ENCODE measurements around the gene GAL3ST2.
"Not testable (repeated sequence)": the region's sequence is repeated elsewhere in the genome, so short reads cannot be mapped to it uniquely, and the experiment has no call there.

GAL3ST2 gene

GRCh38 chr2:241768850-241769249, 7.8 kb upstream of the GAL3ST2 start:
- DNase-seq (ENCODE audit: low spot score): no peak

- no peak for DNase-seq (ENCODE audit: low spot score)
Observed at GRCh38 chr2:241769819-241770184, 6.8 kb upstream of the GAL3ST2 start.

- DNase-seq (ENCODE audit: low spot score): no peak
Observed at GRCh38 chr2:241770185-241770935, 6.3 kb upstream of the GAL3ST2 start.

- DNase-seq (ENCODE audit: low spot score): no peak
Observed at GRCh38 chr2:241770936-241771285, 5.7 kb upstream of the GAL3ST2 start.

GRCh38 chr2:241771286-241772062, 5.1 kb upstream of the GAL3ST2 start:
- DNase-seq (ENCODE audit: low spot score): no peak

GRCh38 chr2:241772063-241772499, 4.5 kb upstream of the GAL3ST2 start:
- DNase-seq (ENCODE audit: low spot score): no peak

GRCh38 chr2:241773511-241774418, 2.9 kb upstream of the GAL3ST2 start:
- DNase-seq (ENCODE audit: low spot score): no peak

GRCh38 chr2:241774419-241775222, 2.0 kb upstream of the GAL3ST2 start:
- no peak for DNase-seq (ENCODE audit: low spot score)

GRCh38 chr2:241775223-241776177, 1.1 kb upstream of the GAL3ST2 start:
- no peak for DNase-seq (ENCODE audit: low spot score)

GRCh38 chr2:241777170-241777685, 606 bp downstream of the GAL3ST2 start:
- DNase-seq (ENCODE audit: low spot score): no peak

GRCh38 chr2:241777686-241778627, 1.3 kb downstream of the GAL3ST2 start:
- no peak for DNase-seq (ENCODE audit: low spot score)

GRCh38 chr2:241780939-241781569, 4.4 kb downstream of the GAL3ST2 start:
- DNase-seq (ENCODE audit: low spot score): no peak

GRCh38 chr2:241782053-241782452, 5.4 kb downstream of the GAL3ST2 start:
- DNase-seq (ENCODE audit: low spot score): not testable (repeated sequence)

GRCh38 chr2:241788135-241788534, 11.5 kb downstream of the GAL3ST2 start:
- DNase-seq (ENCODE audit: low spot score): no peak

GRCh38 chr2:241788572-241788971, 11.9 kb downstream of the GAL3ST2 start:
- DNase-seq (ENCODE audit: low spot score): no peak

- DNase-seq (ENCODE audit: low spot score): not testable (repeated sequence)
Observed at GRCh38 chr2:241791385-241791784, 14.8 kb downstream of the GAL3ST2 start.

- DNase-seq (ENCODE audit: low spot score): no peak
Observed at GRCh38 chr2:241793385-241793784, 16.8 kb downstream of the GAL3ST2 start.

GRCh38 chr2:241794250-241794823, 17.7 kb downstream of the GAL3ST2 start:
- DNase-seq (ENCODE audit: low spot score): no peak

Measured in pons (tissue), 1 donor.